Stimulated activated CD8-positive, alpha-beta memory T cell treated with anti-CD3 and anti-CD28 coated beads, Interleukin-4, amount 100 ng/mL, for 48 hours (primary cell): ENCODE results near the gene UQCRC1.
A peak's percentile ranks its signal among the peaks of the same experiment; 100 is the strongest.

ENCODE experiments used
- DNase-seq: peaks from one replicate; pipeline ENCODE4 v3.0.0-alpha.2; 2020

Gene UQCRC1

GRCh38 chr3:48609088-48610005 lies at the start of gene UQCRC1:
UQCRC1 (minus strand) TSS chr3:48609646; CDS start chr3:48609620, 26 bp downstream.
- peak; percentile 93 for DNase-seq

- peak; percentile 46 for DNase-seq
These were observed 47.4 kb upstream of the UQCRC1 start for GRCh38 chr3:48656841-48657281.

- peak; percentile 89 for DNase-seq
These were observed 46.8 kb upstream of the UQCRC1 start for GRCh38 chr3:48656061-48656840.

- peak; percentile 68 for DNase-seq
These were observed 46.2 kb upstream of the UQCRC1 start for GRCh38 chr3:48655606-48656005.

- no peak for DNase-seq
These were observed 45.6 kb upstream of the UQCRC1 start for GRCh38 chr3:48655063-48655462.

- DNase-seq, result no peak
These were observed 43.7 kb upstream of the UQCRC1 start for GRCh38 chr3:48652923-48653715.

GRCh38 chr3:48651771-48652170 lies 42.3 kb upstream of the UQCRC1 start:
- DNase-seq, result no peak

GRCh38 chr3:48650723-48651122 lies 41.3 kb upstream of the UQCRC1 start:
- no peak for DNase-seq

- no peak for DNase-seq
These were observed 38.9 kb upstream of the UQCRC1 start for GRCh38 chr3:48648188-48648850.

- no peak for DNase-seq
These were observed 38.3 kb upstream of the UQCRC1 start for GRCh38 chr3:48647714-48648113.

- DNase-seq, result no peak
These were observed 35.7 kb upstream of the UQCRC1 start for GRCh38 chr3:48644898-48645760.

GRCh38 chr3:48642605-48643004 lies 33.2 kb upstream of the UQCRC1 start:
- DNase-seq, result no peak

GRCh38 chr3:48641396-48641795 lies 31.9 kb upstream of the UQCRC1 start:
- no peak for DNase-seq

GRCh38 chr3:48639944-48640606 lies 30.6 kb upstream of the UQCRC1 start:
- DNase-seq, result no peak

GRCh38 chr3:48637305-48637704 lies 27.9 kb upstream of the UQCRC1 start:
- no peak for DNase-seq

- DNase-seq, result no peak
These were observed 26.8 kb upstream of the UQCRC1 start for GRCh38 chr3:48636149-48636655.

GRCh38 chr3:48635222-48636021 lies 26.0 kb upstream of the UQCRC1 start, which contains the start of gene SLC26A6:
SLC26A6 (minus strand) TSS chr3:48635461; CDS start chr3:48635393, 68 bp downstream.
- peak; percentile 97 for DNase-seq

GRCh38 chr3:48634661-48635221 lies 25.3 kb upstream of the UQCRC1 start:
- DNase-seq, result peak; percentile 83

GRCh38 chr3:48633743-48634142 lies 24.3 kb upstream of the UQCRC1 start:
- DNase-seq, result no peak
